ENCODE results near the gene FBXO48.

The FBXO48 gene

GRCh38 chr2:68411397-68412126 lies 55.5 kb downstream of the FBXO48 start:
- no peak for DNase-seq (ENCODE audit: low spot score)
